GM10248 (cell line): ENCODE results near the gene SLC35F5.
"Not testable (repeated sequence)": the region's sequence is repeated elsewhere in the genome, so short reads cannot be mapped to it uniquely, and the experiment has no call there.

ENCODE experiments used
- CTCF ChIA-PET: fragments of 300-600 bp; sonication (Branson Sonifier 250); formaldehyde crosslinking; extraction: SDS; loops from one replicate; lab custom pipeline; 2021; ENCODE audit warnings: antibody characterized with exemption; lab: Yijun Ruan, JAX
- POLR2A ChIA-PET: fragments of 350-650 bp; sonication (Branson Sonifier 250); formaldehyde crosslinking; extraction: SDS; loops from one replicate; lab custom pipeline; 2020; ENCODE audit warnings: antibody characterized with exemption; lab: Yijun Ruan, JAX
- DNase-seq: peaks from one replicate; pipeline ENCODE4 v3.0.0; 2012; ENCODE audit errors: extremely low spot score
- TF ChIP-seq, protein P1 (sequence below): IDR thresholded peaks from 2 replicates; pipeline ENCODE4 v1.5.1; 2012; ENCODE audit warnings: mild to moderate bottlenecking, low read depth; ENCODE audit errors: extremely low read depth, missing control alignments, control extremely low read depth

The SLC35F5 gene

DNA sequence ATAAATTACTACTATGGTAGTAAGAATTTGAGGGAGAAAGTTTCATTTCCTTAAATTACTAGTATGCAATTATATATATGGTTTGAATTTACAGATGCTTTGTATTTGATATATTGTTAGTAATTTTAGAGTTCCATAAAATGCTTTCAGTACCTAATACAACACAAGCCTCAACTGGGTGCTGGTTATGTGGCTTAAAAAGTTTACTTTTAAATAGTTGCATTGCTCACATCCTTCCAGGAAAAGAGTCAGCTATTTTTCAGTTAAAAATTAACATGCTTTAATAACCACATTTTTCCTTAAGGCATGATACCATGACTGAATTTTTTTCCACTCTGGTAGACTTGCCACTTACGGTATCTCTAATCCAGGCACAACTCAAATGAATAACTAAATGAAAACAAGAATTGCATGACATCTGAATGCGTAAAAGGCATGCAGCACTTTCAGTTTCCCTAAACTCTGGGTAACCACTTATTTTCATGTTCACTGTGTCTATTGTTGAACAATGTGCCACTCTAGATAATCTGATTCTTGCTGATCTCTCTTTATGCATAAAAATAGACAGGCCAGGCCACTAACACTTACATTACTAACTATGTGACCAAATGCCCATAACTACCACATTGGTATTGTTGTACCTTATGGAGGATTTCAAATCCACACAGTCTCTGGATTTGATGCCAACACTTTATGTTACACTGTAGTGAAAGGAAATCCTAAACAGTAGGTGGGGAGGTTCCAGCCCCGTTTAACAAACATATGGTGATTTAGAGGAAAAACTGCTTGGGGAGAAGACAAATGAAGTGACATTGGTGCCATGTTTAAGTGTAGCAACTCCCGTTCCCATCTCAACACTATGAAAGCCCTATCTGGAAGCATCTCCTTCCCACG is 35.5 kb upstream of the SLC35F5 start:
- TF ChIP-seq, protein P1, sequence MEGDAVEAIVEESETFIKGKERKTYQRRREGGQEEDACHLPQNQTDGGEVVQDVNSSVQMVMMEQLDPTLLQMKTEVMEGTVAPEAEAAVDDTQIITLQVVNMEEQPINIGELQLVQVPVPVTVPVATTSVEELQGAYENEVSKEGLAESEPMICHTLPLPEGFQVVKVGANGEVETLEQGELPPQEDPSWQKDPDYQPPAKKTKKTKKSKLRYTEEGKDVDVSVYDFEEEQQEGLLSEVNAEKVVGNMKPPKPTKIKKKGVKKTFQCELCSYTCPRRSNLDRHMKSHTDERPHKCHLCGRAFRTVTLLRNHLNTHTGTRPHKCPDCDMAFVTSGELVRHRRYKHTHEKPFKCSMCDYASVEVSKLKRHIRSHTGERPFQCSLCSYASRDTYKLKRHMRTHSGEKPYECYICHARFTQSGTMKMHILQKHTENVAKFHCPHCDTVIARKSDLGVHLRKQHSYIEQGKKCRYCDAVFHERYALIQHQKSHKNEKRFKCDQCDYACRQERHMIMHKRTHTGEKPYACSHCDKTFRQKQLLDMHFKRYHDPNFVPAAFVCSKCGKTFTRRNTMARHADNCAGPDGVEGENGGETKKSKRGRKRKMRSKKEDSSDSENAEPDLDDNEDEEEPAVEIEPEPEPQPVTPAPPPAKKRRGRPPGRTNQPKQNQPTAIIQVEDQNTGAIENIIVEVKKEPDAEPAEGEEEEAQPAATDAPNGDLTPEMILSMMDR: no peak
- ChIA-PET CTCF (interaction anchor here (1.5 kb wide), 1 partner anchor 27 kb away, joined by 3 read pairs; no protein-coding TSS in a partner anchor), POLR2A (no interaction called here)
- DNase-seq: peak; percentile 45

DNA sequence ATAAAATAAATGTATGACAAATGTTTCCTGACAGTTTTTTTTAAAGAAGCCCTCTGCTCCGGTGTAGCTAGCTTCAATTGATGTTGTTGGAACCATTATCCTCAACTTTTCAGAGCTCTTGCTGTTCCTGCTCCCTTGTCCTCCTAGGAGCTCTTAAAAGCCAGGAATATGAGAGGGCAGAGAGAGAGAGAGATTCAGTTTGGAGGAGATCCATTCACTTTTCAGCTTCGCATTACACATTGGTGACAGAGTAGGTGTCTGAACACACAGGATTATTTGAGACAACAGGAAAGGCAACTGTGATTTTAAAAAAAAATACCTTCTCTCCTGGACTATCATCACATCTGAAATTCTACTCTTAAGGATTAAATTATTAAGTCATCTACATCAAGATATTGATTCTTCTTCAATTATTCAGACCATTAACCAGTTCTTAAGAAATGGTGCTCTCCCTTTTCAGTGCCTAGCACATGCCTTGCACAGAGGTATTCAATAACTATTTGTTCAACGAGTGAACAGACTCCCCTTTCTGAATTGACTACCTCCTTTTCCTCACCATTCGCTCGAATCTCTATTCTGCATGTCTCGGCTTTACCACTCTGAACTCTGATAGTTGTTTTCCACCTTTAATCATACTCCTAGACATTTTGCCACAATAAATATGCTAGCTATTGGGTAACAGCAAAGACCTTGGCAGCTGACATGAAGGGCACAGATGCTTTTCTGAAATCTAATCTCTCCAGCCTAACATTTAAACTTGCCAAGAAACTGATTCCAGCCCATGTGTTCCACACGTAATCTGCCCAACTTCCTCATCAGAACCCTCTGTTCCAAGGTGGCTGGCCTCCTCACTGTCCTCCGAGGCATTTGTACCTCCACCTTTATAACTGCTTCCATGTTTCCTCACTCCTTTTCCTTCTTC is 28.6 kb upstream of the SLC35F5 start:
- ChIA-PET POLR2A (no interaction called here), CTCF (interaction anchor here (0.7 to 1.6 kb wide), 6 partner anchors 8 to 80 kb away, joined by 3 to 5 read pairs (median 3); no protein-coding TSS in a partner anchor)
- TF ChIP-seq, protein P1: no peak
- no peak for DNase-seq

DNA sequence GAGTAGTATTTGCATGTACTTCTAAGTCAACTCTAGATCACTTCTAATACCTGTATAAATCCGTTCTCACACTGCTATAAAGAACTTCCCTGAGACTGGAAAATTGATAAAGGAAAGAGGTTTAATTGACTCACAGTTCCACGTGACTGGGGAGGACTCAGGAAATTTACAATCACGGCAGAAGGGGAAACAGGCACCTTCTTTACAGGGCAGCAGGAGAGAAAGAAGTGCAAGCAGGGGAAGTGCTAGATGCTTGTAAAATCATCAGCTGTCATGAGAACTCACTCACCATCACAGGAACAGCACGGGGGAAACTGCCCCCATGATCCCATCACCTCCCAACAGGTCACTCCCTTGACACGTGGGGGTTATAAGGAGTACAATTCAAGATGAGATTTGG is 24.0 kb upstream of the SLC35F5 start:
- CTCF ChIA-PET: no interaction called here

DNA sequence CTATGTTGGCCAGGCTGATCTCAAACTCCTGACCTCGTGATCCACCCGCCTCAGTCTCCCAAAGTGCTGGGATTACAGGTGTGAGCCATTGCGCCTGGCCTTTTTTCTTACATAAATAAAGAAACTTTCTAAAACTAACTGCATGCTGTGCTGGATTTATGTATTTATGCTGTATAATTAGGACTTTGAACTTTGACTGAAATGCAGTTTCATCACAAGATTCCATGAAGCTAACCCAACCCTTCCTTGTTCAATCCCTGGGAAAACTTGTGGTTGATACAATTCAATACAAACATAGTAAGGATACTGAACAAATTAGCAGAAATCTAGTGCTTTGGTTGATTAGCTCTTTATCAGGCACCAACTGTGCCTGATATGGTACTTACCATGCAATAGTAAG is 20.9 kb upstream of the SLC35F5 start:
- TF ChIP-seq, protein P1: no peak
- CTCF ChIA-PET: interaction anchor here (0.8 kb wide), 1 partner anchor 173 kb away, joined by 3 read pairs; no protein-coding TSS in a partner anchor

More for the DNA sequence above, 24.0 kb upstream of the SLC35F5 start:
- TF ChIP-seq, protein P1: no peak
- no peak for DNase-seq
- POLR2A ChIA-PET: no interaction called here

DNA sequence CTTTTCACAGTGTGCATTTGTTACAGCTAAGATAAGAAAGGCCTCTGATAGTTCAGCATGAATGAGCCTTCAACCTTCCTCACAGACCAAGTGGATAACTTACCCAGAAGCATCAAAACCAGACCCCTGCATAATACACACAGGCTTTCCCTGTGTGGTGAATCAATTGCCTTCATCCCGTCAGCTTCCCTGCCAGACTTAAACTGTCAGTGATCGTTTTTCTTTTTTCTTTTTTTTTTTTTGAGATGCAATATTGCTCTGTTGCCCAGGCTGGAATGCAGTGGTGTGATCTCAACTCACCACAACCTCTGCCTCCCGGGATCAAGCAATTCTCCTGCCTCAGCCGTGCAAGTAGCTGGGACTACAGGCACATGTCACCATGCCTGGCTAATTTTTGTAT is 20.5 kb upstream of the SLC35F5 start:
- TF ChIP-seq, protein P1: no peak
- no peak for DNase-seq
- CTCF ChIA-PET: no interaction called here
- POLR2A ChIA-PET: no interaction called here

More for the DNA sequence above, 20.9 kb upstream of the SLC35F5 start:
- POLR2A ChIA-PET: no interaction called here
- DNase-seq: no peak

DNA sequence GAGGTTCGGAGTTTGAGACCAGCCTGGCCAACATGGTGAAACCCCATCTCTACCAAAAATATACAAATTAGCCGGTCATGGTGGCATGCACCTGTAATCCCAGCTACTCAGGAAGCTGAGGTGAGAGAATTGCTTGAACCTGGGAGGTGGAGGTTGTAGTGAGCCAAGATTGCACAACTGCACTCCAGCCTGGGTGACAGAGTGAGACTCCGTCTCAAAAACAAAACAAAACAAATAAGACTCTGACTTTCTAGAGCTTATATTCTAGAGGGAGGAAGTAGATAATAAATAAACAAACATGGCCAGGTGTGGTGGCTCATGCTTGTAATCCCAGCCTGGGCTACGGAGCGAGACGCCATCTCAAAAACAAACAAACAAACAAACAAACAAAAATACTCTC is 18.2 kb upstream of the SLC35F5 start:
- CTCF ChIA-PET: interaction anchor here (0.8 to 2.1 kb wide), 3 partner anchors 10 to 104 kb away, joined by 3 to 6 read pairs (median 5); no protein-coding TSS in a partner anchor
- DNase-seq, POLR2A ChIA-PET: not testable (repeated sequence)
